CD4-positive, alpha-beta T cell (primary cell): ENCODE data around the gene SH3RF1. TPM values are rescaled to one million over a fixed set of nuclear protein-coding genes. Genes with fewer than 3 reads are reported as not detected.

Experiments used
- ATAC-seq: fragments of 200-7000 bp; cut with Tn5 transposase; one replicate; pipeline ENCODE4 v1.10.0; 2022; ENCODE audit warnings: mild to moderate bottlenecking; ENCODE audit not compliant: poor library complexity
- CTCF ChIA-PET: fragments of 350-600 bp; sonication (Branson Sonifier 250); formaldehyde crosslinking; loops from one replicate; lab custom pipeline; 2021; ENCODE audit warnings: antibody characterized with exemption, inconsistent platforms; lab: Charles Lee
- POLR2A ChIA-PET: fragments of 350-600 bp; sonication (Branson Sonifier 250); formaldehyde crosslinking; loops from one replicate; lab custom pipeline; 2021; ENCODE audit warnings: antibody characterized with exemption, inconsistent platforms; lab: Charles Lee
- DNase-seq, 14 experiments: peaks; one replicate each; pipeline ENCODE4 v3.0.0-alpha.2; 2013 to 2020; ENCODE audit warnings: mixed read lengths in 2 of 14
- H3K27ac ChIP-seq, 2 donors: one replicate each; pipeline versions ENCODE4 v1.5.1 to v1.7.0; 2013; ENCODE audit warnings: low read length in 2 of 2, low read depth in 1 of 2, mild to moderate bottlenecking in 1 of 2
- H3K27me3 ChIP-seq, 2 experiments: 1 replicate in 1 of 2; 2 replicates in 1 of 2; pipeline versions ENCODE4 v1.6.1 to v1.7.0; 2013; ENCODE audit warnings: low read length in 2 of 2, control low read depth in 1 of 2, mild to moderate bottlenecking in 1 of 2, moderate library complexity in 1 of 2; ENCODE audit not compliant: insufficient read depth in 2 of 2, control insufficient read depth in 1 of 2
- H3K36me3 ChIP-seq: one replicate; pipeline ENCODE4 v1.6.1; 2013; ENCODE audit warnings: low read length, control low read depth; ENCODE audit not compliant: insufficient read depth
- H3K4me1 ChIP-seq: one replicate; pipeline ENCODE4 v1.6.1; 2013; ENCODE audit warnings: low read length, control low read depth; ENCODE audit not compliant: insufficient read depth
- H3K4me3 ChIP-seq: one replicate; pipeline ENCODE4 v1.5.1; 2013; ENCODE audit warnings: mild to moderate bottlenecking, low read length, moderate library complexity
- H3K9me3 ChIP-seq, 2 experiments: 1 replicate in 1 of 2; 2 replicates in 1 of 2; pipeline versions ENCODE4 v1.6.1 to v1.7.0; 2013; ENCODE audit warnings: low read length in 2 of 2, mild to moderate bottlenecking in 2 of 2, control low read depth in 1 of 2, moderate library complexity in 1 of 2; ENCODE audit not compliant: control insufficient read depth in 1 of 2, insufficient read depth in 1 of 2
- H3K27ac Mint-ChIP-seq: one replicate; pipeline ENCODE4 v1.8.0; 2020; ENCODE audit warnings: mixed read lengths
- H3K27me3 Mint-ChIP-seq: one replicate; pipeline ENCODE4 v1.8.0; 2021; ENCODE audit warnings: mixed read lengths
- H3K36me3 Mint-ChIP-seq: one replicate; pipeline ENCODE4 v1.8.0; 2021; ENCODE audit warnings: low read depth, mixed read lengths
- H3K4me1 Mint-ChIP-seq: one replicate; pipeline ENCODE4 v1.8.0; 2021; ENCODE audit warnings: low read depth, mixed read lengths
- H3K4me3 Mint-ChIP-seq: one replicate; pipeline ENCODE4 v1.8.0; 2020; ENCODE audit warnings: mild to moderate bottlenecking, mixed read lengths
- H3K9me3 Mint-ChIP-seq: one replicate; pipeline ENCODE4 v1.8.0; 2020; ENCODE audit warnings: mixed read lengths
- CTCF ChIP-seq: fragments of 200-600 bp; IDR thresholded peaks from one replicate; pipeline ENCODE4 v1.8.0; 2022; ENCODE audit warnings: antibody characterized with exemption, mild to moderate bottlenecking
- intact Hi-C, 2 experiments: fragments of 100-400 bp; cut with DNase I in 1 of 2; cut with micrococcal nuclease in 1 of 2; formaldehyde crosslinking; loops; one replicate each; pipeline versions ENCODE4 v1.15.1 to v1.9.0; 2023 to 2025; cut with DNase I, micrococcal nuclease
- total RNA-seq, 174 experiments: library from RNA in 2 of 174; stranded (reverse) in 2 of 174; gene quantifications; one replicate each; pipeline ENCODE4 v1.2.3 and lab custom pipeline; 2021 to 2026

The SH3RF1 gene
- total RNA-seq, 2 experiments from 2014 or later, result 0.25 TPM; not detected in 1

DNA sequence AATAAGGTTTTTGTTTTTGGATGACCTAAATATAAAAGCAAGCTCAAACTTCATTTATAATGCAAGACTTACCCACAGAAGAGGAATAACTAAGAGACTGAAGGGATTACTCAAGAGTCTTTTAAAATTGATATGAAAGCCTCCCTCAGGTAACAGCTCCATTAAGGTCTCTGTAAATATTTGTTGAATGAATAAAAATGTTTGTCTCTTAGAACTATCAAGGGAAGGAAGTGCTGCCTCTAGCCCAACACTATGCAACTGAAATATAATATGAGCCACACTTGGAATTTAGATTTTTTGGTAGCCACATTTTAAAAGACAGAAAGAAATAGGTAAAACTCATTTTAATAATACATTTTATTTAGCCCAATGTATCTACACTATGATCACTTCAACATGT, 127.8 kb downstream of the SH3RF1 start:
- Mint-ChIP-seq H3K4me3 (no peak overlapping the region), H3K27me3 (no peaks in the 10 kb centered on the region), H3K4me1 (no peaks in the 10 kb centered on the region), H3K36me3 (no peaks in the 10 kb centered on the region), H3K27ac (no peak overlapping the region), H3K9me3 (no peaks in the 10 kb centered on the region)
- Histone ChIP-seq H3K9me3 (no peaks in the 10 kb centered on the region), H3K4me3 (no peak overlapping the region), H3K27ac (no peak overlapping the region), H3K4me1 (no peaks in the 10 kb centered on the region), H3K27me3 (no peaks in the 10 kb centered on the region), H3K36me3 (no peaks in the 10 kb centered on the region)
- TF ChIP-seq CTCF, result no peak
- intact Hi-C loops, result no loop called here
- POLR2A ChIA-PET, result no interaction called here
- no peak for DNase-seq
- CTCF ChIA-PET, result no interaction called here
- no peak for ATAC-seq

DNA sequence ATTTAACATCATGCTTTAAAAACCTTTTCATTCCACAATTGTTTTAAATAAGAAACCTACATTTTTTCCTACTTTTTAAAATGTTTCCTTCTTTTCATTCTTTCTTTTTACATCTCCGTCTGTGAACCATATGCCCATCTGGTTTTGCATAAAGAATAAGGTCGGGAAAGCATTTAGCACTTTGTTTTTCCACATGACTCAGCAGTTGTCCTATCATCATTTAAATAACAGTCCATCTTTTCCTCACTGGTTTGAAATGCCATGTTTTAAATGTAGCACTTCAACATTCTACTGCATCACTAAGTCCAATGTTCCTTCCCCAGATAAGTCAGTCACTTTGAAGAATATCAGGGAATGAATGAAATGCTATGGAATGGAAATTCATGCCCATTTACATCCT, 128.4 kb downstream of the SH3RF1 start:
- Mint-ChIP-seq H3K9me3 (no peaks in the 10 kb centered on the region), H3K4me3 (no peak overlapping the region), H3K27ac (no peak overlapping the region), H3K4me1 (no peaks in the 10 kb centered on the region), H3K27me3 (no peaks in the 10 kb centered on the region), H3K36me3 (no peaks in the 10 kb centered on the region)
- Histone ChIP-seq H3K4me1 (no peaks in the 10 kb centered on the region), H3K4me3 (no peak overlapping the region), H3K27me3 (no peaks in the 10 kb centered on the region), H3K9me3 (no peaks in the 10 kb centered on the region), H3K27ac (no peak overlapping the region), H3K36me3 (no peaks in the 10 kb centered on the region)
- TF ChIP-seq CTCF, result no peak
- intact Hi-C loops, result no loop called here
- ChIA-PET CTCF (no interaction called here), POLR2A (no interaction called here)
- ATAC-seq (no peak), DNase-seq (no peak)

GRCh38 chr4:169139021-169139420, 131.7 kb downstream of the SH3RF1 start:
- H3K4me3 ChIP-seq, result no peak overlapping the region
- no peaks in the 10 kb centered on the region for H3K4me1 ChIP-seq
- DNase-seq, result no peak
- intact Hi-C loops, result no loop called here
- H3K9me3 ChIP-seq, result no peaks in the 10 kb centered on the region
- no peak overlapping the region for H3K27ac Mint-ChIP-seq
- H3K4me1 Mint-ChIP-seq, result no peaks in the 10 kb centered on the region
- no peaks in the 10 kb centered on the region for H3K36me3 Mint-ChIP-seq
- no peaks in the 10 kb centered on the region for H3K27me3 ChIP-seq
- no peaks in the 10 kb centered on the region for H3K36me3 ChIP-seq
- TF ChIP-seq CTCF, result no peak
- no peaks in the 10 kb centered on the region for H3K9me3 Mint-ChIP-seq
- ATAC-seq, result no peak
- ChIA-PET POLR2A (no interaction called here), CTCF (no interaction called here)
- H3K27me3 Mint-ChIP-seq, result no peaks in the 10 kb centered on the region
- no peak overlapping the region for H3K27ac ChIP-seq
- H3K4me3 Mint-ChIP-seq, result no peak overlapping the region
